Measurements from ENCODE around the gene SKAP1.

- TF ChIP-seq KLF12 (CRISPR knock-in tag; IDR thresholded peaks at IDR 0.05; ENCODE audit: borderline replicate concordance), result no peak
- TF ChIP-seq TRIM24 (CRISPR knock-in tag; IDR thresholded peaks at IDR 0.05), result no peak
- no peak for TF ChIP-seq THAP7 (CRISPR knock-in tag; IDR thresholded peaks at IDR 0.05)
- TF ChIP-seq PITX1 (CRISPR knock-in tag; IDR thresholded peaks at IDR 0.05), result no peak
- no peak for TF ChIP-seq POLR2AphosphoS5 (IDR thresholded peaks at IDR 0.05; ENCODE audit: low read depth, low read length)
- TF ChIP-seq SMC3 (IDR thresholded peaks at IDR 0.05; ENCODE audit: low read length), result no peak
- TF ChIP-seq DZIP1 (CRISPR knock-in tag; IDR thresholded peaks at IDR 0.05), result no peak
- TF ChIP-seq ZNF329 (CRISPR knock-in tag; IDR thresholded peaks at IDR 0.05; ENCODE audit: low read depth), result no peak
- no peak for TF ChIP-seq CTCF (CRISPR knock-in tag; IDR thresholded peaks at IDR 0.05)
- TF ChIP-seq ETV6 (CRISPR knock-in tag; conservative IDR thresholded peaks at IDR 0.05), result no peak
- no peak for TF ChIP-seq ARHGAP35 (CRISPR knock-in tag; IDR thresholded peaks at IDR 0.05; ENCODE audit: borderline replicate concordance)
- no peak for TF ChIP-seq HOMEZ (CRISPR knock-in tag; IDR thresholded peaks at IDR 0.05; ENCODE audit: low read depth)
- TF ChIP-seq ZNF652 (CRISPR knock-in tag; IDR thresholded peaks at IDR 0.05; ENCODE audit: borderline replicate concordance, low read depth), result no peak
Measured at GRCh38 chr17:48238933-48239602, 190.9 kb downstream of the SKAP1 start.

All from HepG2 (cell line).